ENCODE measurements around the gene GHR. TPM values are rescaled to one million over a fixed set of nuclear protein-coding genes. Genes with fewer than 3 reads are reported as not detected.

The GHR gene
- total RNA-seq, 2 donors from 2014 or later, result 10.8 to 10.9 TPM

DNA sequence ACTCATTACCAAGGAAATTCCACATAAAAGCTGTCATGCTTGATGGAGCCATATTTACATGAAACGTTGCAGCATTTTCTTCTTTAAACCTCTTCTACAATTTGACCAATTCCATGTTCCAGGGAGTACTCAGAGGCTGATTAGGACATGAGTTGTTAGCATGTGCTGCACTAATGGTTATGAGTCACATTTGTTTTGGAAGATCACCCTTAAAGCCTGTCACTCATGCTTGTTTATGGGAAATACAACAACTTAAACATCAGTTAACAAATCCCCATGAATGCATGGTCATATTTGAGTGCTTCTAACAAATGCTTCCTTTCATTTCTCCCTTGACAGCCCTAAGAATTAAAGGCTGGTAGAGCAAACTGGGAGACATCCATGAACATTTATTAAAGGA lies 156.1 kb downstream of the GHR start:
- Histone ChIP-seq H3K9me3 (no peaks in the 10 kb centered on the region), H3K27me3 (no peaks in the 10 kb centered on the region), H3K27ac (no peak overlapping the region), H3K36me3 (no peaks in the 10 kb centered on the region), H3K4me3 (no peak overlapping the region), H3K4me1 (peaks cover 0 to 12% of the 10 kb centered on the region in 2 donors)
- DNase-seq (ENCODE audit: low spot score), result no peak
- TF ChIP-seq, protein P1, sequence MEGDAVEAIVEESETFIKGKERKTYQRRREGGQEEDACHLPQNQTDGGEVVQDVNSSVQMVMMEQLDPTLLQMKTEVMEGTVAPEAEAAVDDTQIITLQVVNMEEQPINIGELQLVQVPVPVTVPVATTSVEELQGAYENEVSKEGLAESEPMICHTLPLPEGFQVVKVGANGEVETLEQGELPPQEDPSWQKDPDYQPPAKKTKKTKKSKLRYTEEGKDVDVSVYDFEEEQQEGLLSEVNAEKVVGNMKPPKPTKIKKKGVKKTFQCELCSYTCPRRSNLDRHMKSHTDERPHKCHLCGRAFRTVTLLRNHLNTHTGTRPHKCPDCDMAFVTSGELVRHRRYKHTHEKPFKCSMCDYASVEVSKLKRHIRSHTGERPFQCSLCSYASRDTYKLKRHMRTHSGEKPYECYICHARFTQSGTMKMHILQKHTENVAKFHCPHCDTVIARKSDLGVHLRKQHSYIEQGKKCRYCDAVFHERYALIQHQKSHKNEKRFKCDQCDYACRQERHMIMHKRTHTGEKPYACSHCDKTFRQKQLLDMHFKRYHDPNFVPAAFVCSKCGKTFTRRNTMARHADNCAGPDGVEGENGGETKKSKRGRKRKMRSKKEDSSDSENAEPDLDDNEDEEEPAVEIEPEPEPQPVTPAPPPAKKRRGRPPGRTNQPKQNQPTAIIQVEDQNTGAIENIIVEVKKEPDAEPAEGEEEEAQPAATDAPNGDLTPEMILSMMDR (IDR thresholded peaks at IDR 0.05), result no peak

DNA sequence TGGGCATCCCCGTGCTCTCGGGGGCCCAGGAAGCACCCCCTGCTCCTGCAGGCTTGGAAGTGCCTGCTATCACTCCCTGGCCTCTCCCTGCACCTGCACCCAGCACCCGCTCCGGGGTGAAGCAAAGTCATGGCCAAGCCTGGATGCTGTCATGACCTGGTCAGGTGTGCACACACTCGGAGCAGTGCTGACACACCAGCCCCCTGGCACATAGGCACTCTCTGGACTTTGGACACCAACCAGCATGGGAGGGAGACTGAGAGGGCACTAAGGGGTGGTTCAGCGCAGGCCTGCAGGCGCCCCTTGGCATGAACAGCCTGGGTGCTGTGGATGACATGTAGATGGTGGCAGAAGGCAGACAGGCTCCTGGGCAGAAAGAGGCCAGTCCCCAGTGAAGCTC lies 158.6 kb downstream of the GHR start:
- no peak overlapping the region for H3K4me3 ChIP-seq
- no peaks in the 10 kb centered on the region for H3K9me3 ChIP-seq
- no peak overlapping the region for H3K27ac ChIP-seq
- peaks cover 0 to 21% of the 10 kb centered on the region in 2 donors for H3K4me1 ChIP-seq
- H3K36me3 ChIP-seq, result no peaks in the 10 kb centered on the region
- TF ChIP-seq, protein P1 (IDR thresholded peaks at IDR 0.05), result no peak
- no peaks in the 10 kb centered on the region for H3K27me3 ChIP-seq
- no peak for DNase-seq (ENCODE audit: low spot score)

DNA sequence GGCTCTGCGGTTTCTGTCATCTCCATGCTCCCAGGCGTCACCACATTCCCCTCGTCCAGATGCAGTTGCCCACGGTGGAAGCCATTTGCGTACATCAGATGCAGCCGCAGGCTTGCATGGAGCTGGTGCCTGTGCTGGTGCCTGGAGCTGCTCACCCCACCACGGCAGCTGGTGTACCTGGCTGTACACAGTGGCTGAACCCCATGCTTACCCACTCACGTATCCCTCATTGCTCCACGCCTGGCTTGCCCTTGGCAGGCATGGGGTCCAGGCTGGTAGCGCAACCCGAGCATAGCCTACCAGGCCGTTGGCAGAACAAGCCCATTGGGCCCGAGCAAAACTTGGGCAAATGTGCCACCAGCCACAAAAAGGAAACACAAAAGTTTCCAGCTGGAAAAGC lies 159.5 kb downstream of the GHR start:
- no peaks in the 10 kb centered on the region for H3K27me3 ChIP-seq
- no peak for DNase-seq (ENCODE audit: low spot score)

DNA sequence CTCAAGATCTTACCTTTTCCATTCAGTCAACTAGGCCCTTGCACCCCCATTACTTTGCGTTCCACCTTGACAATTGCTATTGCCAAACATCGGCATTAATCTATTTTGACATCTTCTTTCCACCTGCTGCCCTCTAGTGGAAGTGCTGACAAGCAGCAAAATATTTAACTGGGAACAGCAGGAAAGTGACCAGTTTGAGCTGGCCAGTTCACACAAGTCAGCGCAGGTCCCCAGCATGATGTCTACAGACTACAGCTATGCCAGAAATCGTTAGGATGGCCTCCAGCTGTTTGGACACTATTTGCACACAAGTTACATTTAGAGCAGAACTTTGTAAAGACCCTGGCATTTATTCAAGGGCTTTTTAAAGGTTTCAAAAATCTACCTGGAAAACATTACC lies 160.1 kb downstream of the GHR start:
- Histone ChIP-seq H3K36me3 (no peaks in the 10 kb centered on the region), H3K4me1 (peaks cover 0 to 36% of the 10 kb centered on the region in 2 donors), H3K9me3 (no peaks in the 10 kb centered on the region), H3K4me3 (no peak overlapping the region), H3K27ac (no peak overlapping the region), H3K27me3 (no peaks in the 10 kb centered on the region)
- no peak for DNase-seq (ENCODE audit: low spot score)
- TF ChIP-seq, protein P1 (IDR thresholded peaks at IDR 0.05), result peak; percentile 69 to 90

More for the DNA sequence above, 159.5 kb downstream of the GHR start:
- Histone ChIP-seq H3K4me1 (peaks cover 0 to 30% of the 10 kb centered on the region in 2 donors), H3K27ac (no peak overlapping the region), H3K9me3 (no peaks in the 10 kb centered on the region), H3K4me3 (no peak overlapping the region), H3K36me3 (no peaks in the 10 kb centered on the region)
- TF ChIP-seq, protein P1 (IDR thresholded peaks at IDR 0.05), result no peak

DNA sequence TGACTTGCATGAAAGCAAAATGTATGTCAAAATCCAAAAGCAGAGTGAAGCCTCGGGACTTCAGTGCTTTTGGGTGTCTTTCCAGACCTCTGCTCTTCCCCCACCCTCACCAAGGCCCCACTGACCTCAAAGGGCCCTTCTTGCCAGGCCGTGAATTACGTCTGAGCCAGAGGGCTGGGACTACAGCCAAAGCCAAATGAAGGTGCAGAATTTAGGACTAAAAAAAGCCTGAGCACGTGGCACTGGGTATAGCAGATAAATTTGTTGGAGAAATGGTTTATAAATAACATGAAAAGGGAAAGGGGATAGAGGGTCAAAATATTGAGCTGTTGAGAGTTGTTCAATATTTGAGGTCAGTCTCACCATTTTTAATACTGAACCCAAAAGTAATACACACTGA lies 163.4 kb downstream of the GHR start:
- peak overlapping the region; percentile 72 to 75 for H3K27ac ChIP-seq
- TF ChIP-seq, protein P1 (IDR thresholded peaks at IDR 0.05), result no peak
- peaks cover 0 to 56% of the 10 kb centered on the region in 2 donors for H3K4me1 ChIP-seq
- no peaks in the 10 kb centered on the region for H3K27me3 ChIP-seq
- H3K4me3 ChIP-seq, result no peak overlapping the region
- no peaks in the 10 kb centered on the region for H3K9me3 ChIP-seq
- DNase-seq (ENCODE audit: low spot score), result no peak
- H3K36me3 ChIP-seq, result no peaks in the 10 kb centered on the region

DNA sequence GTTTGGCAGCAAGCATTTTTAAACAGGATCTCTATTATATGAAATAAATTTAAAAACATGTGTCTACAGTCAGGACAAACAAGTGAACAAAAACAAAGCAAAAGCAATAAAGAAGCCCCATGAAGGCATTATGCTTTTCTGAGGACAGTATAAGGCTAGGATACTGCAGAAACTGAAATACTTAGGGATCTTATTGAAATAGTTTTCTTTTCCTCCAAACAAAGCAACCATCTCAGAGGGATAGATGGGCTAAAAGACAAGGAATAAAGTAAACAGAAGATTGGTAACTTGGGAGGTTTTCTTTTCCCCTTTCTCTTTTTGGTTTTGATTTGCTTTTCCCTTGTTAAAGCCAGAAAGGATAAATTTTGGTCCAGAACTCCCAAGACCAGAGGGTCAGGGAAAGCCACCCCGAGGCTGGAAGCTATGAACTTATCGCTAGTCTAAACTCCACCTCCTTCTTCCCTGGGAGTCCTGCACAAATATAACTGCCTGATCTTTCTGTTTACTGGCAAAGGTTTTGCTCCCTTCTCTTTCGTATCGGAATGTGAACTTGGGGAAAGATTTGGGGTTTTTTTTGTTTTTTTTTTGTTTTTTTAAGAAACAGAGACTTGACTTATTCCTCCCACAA lies 164.0 kb downstream of the GHR start:
- DNase-seq (ENCODE audit: low spot score), result no peak
- Histone ChIP-seq H3K27ac (peak overlapping the region; percentile 72 to 75), H3K9me3 (no peaks in the 10 kb centered on the region), H3K36me3 (no peaks in the 10 kb centered on the region), H3K27me3 (no peaks in the 10 kb centered on the region), H3K4me3 (peak overlapping the region in 1 of 2 donors; percentile 5), H3K4me1 (peaks cover 0 to 59% of the 10 kb centered on the region in 2 donors)
- TF ChIP-seq, protein P1 (IDR thresholded peaks at IDR 0.05), result no peak
